Measurements from ENCODE around the gene ATP2C1.
"Not testable (repeated sequence)": the region's sequence is repeated elsewhere in the genome, so short reads cannot be mapped to it uniquely, and the experiment has no call there.

ATP2C1 gene

GRCh38 chr3:130948001-130948773 lies 54.3 kb downstream of the ATP2C1 start:
- DNase-seq = no peak

- no peak for DNase-seq
Measured at GRCh38 chr3:130948929-130949328, 55.0 kb downstream of the ATP2C1 start.

GRCh38 chr3:130950124-130950523 lies 56.2 kb downstream of the ATP2C1 start:
- no peak for DNase-seq

GRCh38 chr3:130950641-130951040 lies 56.8 kb downstream of the ATP2C1 start:
- DNase-seq = no peak

GRCh38 chr3:130955481-130955880 lies 61.6 kb downstream of the ATP2C1 start:
- DNase-seq = no peak

- no peak for DNase-seq
Measured at GRCh38 chr3:130956281-130956680, 62.4 kb downstream of the ATP2C1 start.

- DNase-seq = no peak
Measured at GRCh38 chr3:130956721-130957120, 62.8 kb downstream of the ATP2C1 start.

GRCh38 chr3:130960139-130960795 lies 66.4 kb downstream of the ATP2C1 start:
- no peak for DNase-seq

GRCh38 chr3:130961458-130961857 lies 67.6 kb downstream of the ATP2C1 start:
- DNase-seq = no peak

- no peak for DNase-seq
Measured at GRCh38 chr3:130963444-130963843, 69.6 kb downstream of the ATP2C1 start.

GRCh38 chr3:130963878-130964277 lies 70.0 kb downstream of the ATP2C1 start:
- DNase-seq = peak; percentile 71 to 83

- no peak for DNase-seq
Measured at GRCh38 chr3:130967281-130967680, 73.4 kb downstream of the ATP2C1 start.

GRCh38 chr3:130968221-130968620 lies 74.3 kb downstream of the ATP2C1 start:
- no peak for DNase-seq

- no peak for DNase-seq
Measured at GRCh38 chr3:130969621-130970020, 75.7 kb downstream of the ATP2C1 start.

- no peak for DNase-seq
Measured at GRCh38 chr3:130971208-130971607, 77.3 kb downstream of the ATP2C1 start.

- DNase-seq = not testable (repeated sequence)
Measured at GRCh38 chr3:130972592-130972991, 78.7 kb downstream of the ATP2C1 start.

GRCh38 chr3:130973406-130973805 lies 79.5 kb downstream of the ATP2C1 start:
- DNase-seq = no peak

GRCh38 chr3:130974201-130974600 lies 80.3 kb downstream of the ATP2C1 start:
- no peak for DNase-seq

GRCh38 chr3:130975251-130975650 lies 81.4 kb downstream of the ATP2C1 start:
- no peak for DNase-seq

GRCh38 chr3:130976706-130977105 lies 82.8 kb downstream of the ATP2C1 start:
- DNase-seq = no peak

GRCh38 chr3:130979117-130979516 lies 85.2 kb downstream of the ATP2C1 start:
- no peak for DNase-seq

GRCh38 chr3:130981469-130981868 lies 87.6 kb downstream of the ATP2C1 start:
- DNase-seq = no peak

GRCh38 chr3:130990282-130990681 lies 96.4 kb downstream of the ATP2C1 start:
- DNase-seq = no peak

GRCh38 chr3:130991126-130991525 lies 97.2 kb downstream of the ATP2C1 start:
- DNase-seq = no peak

GRCh38 chr3:130992344-130992743 lies 98.5 kb downstream of the ATP2C1 start:
- no peak for DNase-seq
